Hepatocyte (in vitro differentiated cells): ENCODE data around the gene TP73. TPM values are rescaled to one million over a fixed set of nuclear protein-coding genes. Genes with fewer than 3 reads are reported as not detected.

ENCODE experiments used
- DNase-seq: peaks from one replicate; pipeline ENCODE4 v3.0.0-alpha.2; 2016; ENCODE audit warnings: low spot score
- H2AFZ ChIP-seq: fragments of 200-600 bp; sonication (generic); 2 replicates; pipeline ENCODE4 v1.6.0; 2016; ENCODE audit warnings: antibody characterized with exemption, mild to moderate bottlenecking
- H3K27ac ChIP-seq: fragments of 200-600 bp; sonication (generic); 2 replicates; pipeline ENCODE4 v1.5.1; 2016; ENCODE audit warnings: mild to moderate bottlenecking
- H3K27me3 ChIP-seq: fragments of 200-600 bp; sonication (generic); 2 replicates; pipeline ENCODE4 v1.6.1; 2016
- H3K36me3 ChIP-seq: fragments of 200-600 bp; sonication (generic); replicated peaks from 2 replicates; pipeline ENCODE4 v1.5.1; 2016; ENCODE audit warnings: low read depth; ENCODE audit not compliant: insufficient read depth
- H3K4me1 ChIP-seq: fragments of 200-600 bp; sonication (generic); 2 replicates; pipeline ENCODE4 v1.5.1; 2016; ENCODE audit warnings: mild to moderate bottlenecking, moderate library complexity; ENCODE audit not compliant: insufficient read depth
- H3K4me2 ChIP-seq: fragments of 200-600 bp; sonication (generic); 2 replicates; pipeline ENCODE4 v1.6.0; 2016
- H3K4me3 ChIP-seq: fragments of 200-600 bp; sonication (generic); 2 replicates; pipeline ENCODE4 v1.5.1; 2016; ENCODE audit warnings: mild to moderate bottlenecking
- H3K79me2 ChIP-seq: fragments of 200-600 bp; sonication (generic); 2 replicates; pipeline ENCODE4 v1.6.0; 2017; ENCODE audit warnings: mild to moderate bottlenecking
- H3K9me2 ChIP-seq: fragments of 200-600 bp; sonication (generic); replicated peaks from 2 replicates; pipeline ENCODE4 v1.6.0; 2017; ENCODE audit warnings: mild to moderate bottlenecking; ENCODE audit not compliant: insufficient read depth
- H3K9me3 ChIP-seq: fragments of 200-600 bp; sonication (generic); 2 replicates; pipeline ENCODE4 v1.5.1; 2016; ENCODE audit warnings: low read depth, mild to moderate bottlenecking
- H4K20me1 ChIP-seq: fragments of 200-600 bp; sonication (generic); 2 replicates; pipeline ENCODE4 v1.6.0; 2016; ENCODE audit warnings: mild to moderate bottlenecking; ENCODE audit not compliant: insufficient read depth, poor library complexity, severe bottlenecking
- EZH2 ChIP-seq: fragments of 200-600 bp; sonication (generic); IDR thresholded peaks from 2 replicates; pipeline ENCODE4 v1.6.1; 2016; ENCODE audit warnings: antibody characterized with exemption, mild to moderate bottlenecking, borderline replicate concordance
- EZH2phosphoT487 ChIP-seq: fragments of 200-600 bp; sonication (generic); IDR thresholded peaks from one replicate; pipeline ENCODE4 v1.6.1; 2018; ENCODE audit warnings: antibody characterized with exemption, mild to moderate bottlenecking, low read depth, moderate library complexity; ENCODE audit not compliant: unreplicated experiment, severe bottlenecking
- WGBS: methylation state at CpG from one replicate; pipeline ENCODE4 v1.1.6; 2016; ENCODE audit warnings: low lambda C conversion rate; ENCODE audit errors: missing lambda C conversion rate; 5-methylcytosine and 5-hydroxymethylcytosine counted together
- polyA plus RNA-seq: library from polyadenylated mRNA; unstranded; fragments of >200 nt; fragmentation: Nextera tagmentation; extraction: Ambion mirVana; gene quantifications from 2 replicates; pipeline ENCODE4 v1.2.1, GENCODE V29; 2016
- total RNA-seq: library from RNA; depleted of rRNA; stranded (reverse); fragments of >200 nt; gene quantifications from 2 replicates; pipeline ENCODE4 v1.2.3, GENCODE V29; 2014
- TF ChIP-seq, protein P1 (sequence below): fragments of 200-600 bp; sonication (generic); IDR thresholded peaks from 2 replicates; pipeline ENCODE4 v1.5.1; 2016; ENCODE audit warnings: antibody characterized with exemption, mild to moderate bottlenecking; ENCODE audit not compliant: poor library complexity

The TP73 gene
- total and polyA plus RNA-seq, 2 experiments from 2014 or later, result 0.27 to 0.47 TPM

DNA sequence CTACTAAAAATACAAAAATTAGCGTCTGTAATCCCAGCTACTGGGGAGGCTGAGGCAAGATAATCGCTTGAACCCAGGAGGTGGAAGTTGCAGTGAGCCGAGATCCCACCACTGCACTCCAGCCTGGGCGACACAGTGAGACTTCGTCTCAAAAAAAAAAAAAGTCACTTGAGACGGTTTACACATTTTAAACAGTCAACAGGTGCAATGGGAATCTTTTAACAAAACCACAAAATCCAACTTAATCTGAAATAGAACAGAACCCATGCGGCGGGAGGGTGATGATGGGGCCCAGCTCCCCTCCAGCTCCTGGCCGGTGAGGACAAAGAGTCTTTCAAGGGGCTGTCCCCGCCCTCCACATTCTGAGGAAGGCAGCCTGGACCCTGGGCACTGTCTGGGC, 48.3 kb downstream of the TP73 start:
- no peaks in the 10 kb centered on the region for H3K9me3 ChIP-seq
- no peak overlapping the region for H3K4me3 ChIP-seq
- H3K79me2 ChIP-seq, result no peaks in the 10 kb centered on the region
- no peak for DNase-seq
- H2AFZ ChIP-seq, result no peak overlapping the region
- no peak overlapping the region for H3K27ac ChIP-seq
- no peaks in the 10 kb centered on the region for H3K9me2 ChIP-seq
- no peaks in the 10 kb centered on the region for H4K20me1 ChIP-seq
- no peaks in the 10 kb centered on the region for H3K4me1 ChIP-seq
- H3K27me3 ChIP-seq, result no peaks in the 10 kb centered on the region
- H3K36me3 ChIP-seq, result no peaks in the 10 kb centered on the region
- no peak overlapping the region for H3K4me2 ChIP-seq
- TF ChIP-seq, protein P1, sequence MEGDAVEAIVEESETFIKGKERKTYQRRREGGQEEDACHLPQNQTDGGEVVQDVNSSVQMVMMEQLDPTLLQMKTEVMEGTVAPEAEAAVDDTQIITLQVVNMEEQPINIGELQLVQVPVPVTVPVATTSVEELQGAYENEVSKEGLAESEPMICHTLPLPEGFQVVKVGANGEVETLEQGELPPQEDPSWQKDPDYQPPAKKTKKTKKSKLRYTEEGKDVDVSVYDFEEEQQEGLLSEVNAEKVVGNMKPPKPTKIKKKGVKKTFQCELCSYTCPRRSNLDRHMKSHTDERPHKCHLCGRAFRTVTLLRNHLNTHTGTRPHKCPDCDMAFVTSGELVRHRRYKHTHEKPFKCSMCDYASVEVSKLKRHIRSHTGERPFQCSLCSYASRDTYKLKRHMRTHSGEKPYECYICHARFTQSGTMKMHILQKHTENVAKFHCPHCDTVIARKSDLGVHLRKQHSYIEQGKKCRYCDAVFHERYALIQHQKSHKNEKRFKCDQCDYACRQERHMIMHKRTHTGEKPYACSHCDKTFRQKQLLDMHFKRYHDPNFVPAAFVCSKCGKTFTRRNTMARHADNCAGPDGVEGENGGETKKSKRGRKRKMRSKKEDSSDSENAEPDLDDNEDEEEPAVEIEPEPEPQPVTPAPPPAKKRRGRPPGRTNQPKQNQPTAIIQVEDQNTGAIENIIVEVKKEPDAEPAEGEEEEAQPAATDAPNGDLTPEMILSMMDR, result no peak
- no peak for TF ChIP-seq EZH2
- no peak for TF ChIP-seq EZH2phosphoT487
- 83% methylated on average over 10 of the region's 10 CpGs for WGBS

DNA sequence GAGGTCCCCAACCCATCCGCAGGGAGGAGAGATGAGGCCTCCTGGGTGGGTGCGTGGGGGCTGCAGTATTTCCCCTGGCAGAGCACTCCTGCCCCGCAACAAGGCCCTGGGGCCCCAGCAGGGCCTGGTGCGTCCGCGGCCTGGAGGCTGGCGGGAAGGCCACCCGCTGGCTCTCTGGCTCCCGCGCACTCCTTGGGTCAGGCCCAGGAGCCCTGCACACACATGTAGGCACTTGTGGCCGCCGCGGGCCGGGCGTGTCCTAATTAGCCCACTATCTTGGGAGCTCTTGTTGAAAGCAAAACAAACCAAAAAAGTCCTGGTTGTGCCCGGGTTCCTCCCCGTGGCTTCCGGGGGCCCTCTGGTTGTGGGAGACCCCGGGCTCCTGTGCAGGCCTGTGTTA, 50.2 kb downstream of the TP73 start:
- H3K4me1 ChIP-seq, result no peaks in the 10 kb centered on the region
- no peak overlapping the region for H3K4me2 ChIP-seq
- no peaks in the 10 kb centered on the region for H3K36me3 ChIP-seq
- 92% methylated on average over 19 of the region's 19 CpGs for WGBS
- no peak for DNase-seq
- no peaks in the 10 kb centered on the region for H3K9me2 ChIP-seq
- H4K20me1 ChIP-seq, result no peaks in the 10 kb centered on the region
- TF ChIP-seq EZH2phosphoT487, result no peak
- TF ChIP-seq, protein P1, result no peak
- no peak for TF ChIP-seq EZH2
- no peak overlapping the region for H3K4me3 ChIP-seq
- no peak overlapping the region for H3K27ac ChIP-seq
- no peak overlapping the region for H2AFZ ChIP-seq
- no peaks in the 10 kb centered on the region for H3K79me2 ChIP-seq
- H3K9me3 ChIP-seq, result no peaks in the 10 kb centered on the region
- peaks cover 4% of the 10 kb centered on the region for H3K27me3 ChIP-seq

GRCh38 chr1:3702990-3703728, 50.8 kb downstream of the TP73 start:
- no peaks in the 10 kb centered on the region for H3K36me3 ChIP-seq
- H3K9me3 ChIP-seq, result no peaks in the 10 kb centered on the region
- no peak overlapping the region for H3K27ac ChIP-seq
- H4K20me1 ChIP-seq, result no peaks in the 10 kb centered on the region
- H3K4me2 ChIP-seq, result no peak overlapping the region
- H3K4me1 ChIP-seq, result no peaks in the 10 kb centered on the region
- DNase-seq, result no peak
- no peak overlapping the region for H3K4me3 ChIP-seq
- TF ChIP-seq EZH2, result no peak
- no peak for TF ChIP-seq EZH2phosphoT487
- TF ChIP-seq, protein P1, result no peak
- WGBS, result 78% methylated on average over 21 of the region's 21 CpGs
- no peaks in the 10 kb centered on the region for H3K79me2 ChIP-seq
- H2AFZ ChIP-seq, result no peak overlapping the region
- H3K27me3 ChIP-seq, result peaks cover 11% of the 10 kb centered on the region
- H3K9me2 ChIP-seq, result no peaks in the 10 kb centered on the region
